HL-60 (cell line): Measurements from ENCODE around the gene PDLIM5.

Source experiments
- DNase-seq, 2 experiments: peaks; one replicate each; pipeline ENCODE4 v3.0.0-alpha.2; 2010 to 2020; ENCODE audit warnings: low read depth in 1 of 2, low spot score in 1 of 2
- H3K27ac ChIP-seq: fragments of 250-450 bp; sonication (Bioruptor Pico); replicated peaks from 2 replicates; pipeline ENCODE4 v1.5.1; 2020; ENCODE audit warnings: mild to moderate bottlenecking, moderate library complexity
- H3K27me3 ChIP-seq: fragments of 250-450 bp; sonication (Bioruptor Pico); 2 replicates; pipeline ENCODE4 v1.5.1; 2021; ENCODE audit warnings: mild to moderate bottlenecking, moderate library complexity; ENCODE audit not compliant: insufficient read depth, poor library complexity, severe bottlenecking
- H3K4me3 ChIP-seq: replicated peaks from 2 replicates; pipeline ENCODE4 v1.5.1; 2011; ENCODE audit warnings: mild to moderate bottlenecking, control low read depth, low read length; ENCODE audit not compliant: insufficient read depth
- CTCF ChIP-seq: IDR thresholded peaks from one replicate; pipeline ENCODE4 v1.5.1; 2011; ENCODE audit warnings: low read length, control low read depth, inconsistent platforms; ENCODE audit not compliant: insufficient read depth
- GABPA ChIP-seq: IDR thresholded peaks from 2 replicates; pipeline ENCODE4 v1.6.1; 2012; ENCODE audit warnings: low read depth
- POLR2AphosphoS5 ChIP-seq: IDR thresholded peaks from 2 replicates; pipeline ENCODE4 v1.6.1; 2012; ENCODE audit warnings: low read depth
- REST ChIP-seq: IDR thresholded peaks from 2 replicates; pipeline ENCODE4 v1.6.1; 2012; ENCODE audit warnings: low read depth; ENCODE audit not compliant: insufficient replicate concordance
- SPI1 ChIP-seq: IDR thresholded peaks from 2 replicates; pipeline ENCODE4 v1.6.1; 2012; ENCODE audit warnings: low read depth, mild to moderate bottlenecking, borderline replicate concordance

The PDLIM5 gene

GRCh38 chr4:94411296-94411695, 40.4 kb upstream of the PDLIM5 start:
- DNase-seq = no peak
- H3K4me3 ChIP-seq = no peak overlapping the region
- H3K27me3 ChIP-seq = no peaks in the 10 kb centered on the region
- TF ChIP-seq GABPA (no peak), REST (no peak), CTCF (no peak), POLR2AphosphoS5 (no peak), SPI1 (no peak)
- H3K27ac ChIP-seq = no peak overlapping the region

- DNase-seq = no peak
- Histone ChIP-seq H3K27ac (no peak overlapping the region), H3K27me3 (no peaks in the 10 kb centered on the region), H3K4me3 (no peak overlapping the region)
- no peak for TF ChIP-seq CTCF
- no peak for TF ChIP-seq GABPA
Measured at GRCh38 chr4:94412019-94412657, 39.6 kb upstream of the PDLIM5 start.

- H3K27ac ChIP-seq = no peak overlapping the region
- TF ChIP-seq REST (no peak), CTCF (no peak), POLR2AphosphoS5 (no peak), SPI1 (no peak), GABPA (no peak)
- H3K27me3 ChIP-seq = no peaks in the 10 kb centered on the region
- DNase-seq = no peak
- no peak overlapping the region for H3K4me3 ChIP-seq
Measured at GRCh38 chr4:94412658-94413038, 39.1 kb upstream of the PDLIM5 start.
